Measurements from ENCODE around the gene ARFGEF3.

ARFGEF3 gene

DNA sequence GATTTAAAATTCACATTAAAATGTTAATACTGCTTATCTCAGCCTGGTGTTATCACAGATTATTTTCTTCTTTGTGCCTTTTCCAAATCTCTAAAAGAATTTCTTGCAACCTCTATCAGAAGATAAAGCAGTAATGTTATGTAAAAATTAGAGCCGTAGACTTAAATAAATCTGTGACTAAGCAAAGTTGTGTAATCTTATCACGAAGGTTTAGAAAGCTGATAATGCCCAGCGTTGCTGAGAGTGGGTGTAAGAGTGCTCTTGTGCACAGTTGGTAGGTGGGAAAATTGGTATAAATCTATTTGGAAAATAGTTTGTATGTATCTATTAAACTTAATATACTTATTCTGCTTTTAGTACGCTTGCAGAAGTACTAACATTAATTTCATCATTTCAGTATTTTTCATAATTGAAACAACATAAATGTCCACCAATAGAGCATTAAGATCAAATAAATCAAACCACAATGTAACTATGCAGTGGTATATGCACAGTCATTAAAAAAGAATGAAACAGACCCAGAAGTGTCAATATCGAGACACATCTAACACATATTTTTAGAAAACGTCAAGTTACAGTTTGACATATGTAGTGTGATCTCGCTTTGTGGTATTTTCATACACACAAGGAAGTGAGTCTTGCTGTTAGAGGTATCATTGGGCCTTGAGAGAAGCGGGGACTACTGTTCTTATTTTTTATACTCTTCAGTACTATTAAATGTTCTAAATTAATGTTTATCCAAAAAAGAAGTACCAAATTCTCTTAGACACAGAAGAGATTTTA, 111.0 kb downstream of the ARFGEF3 start:
- DNase-seq, result no peak
- Histone ChIP-seq H3K36me3 (ENCODE audit: control insufficient read depth in 4 of 4, insufficient read depth in 4 of 4, low read length in 3 of 4) (no peaks in the 10 kb centered on the region), H3K27ac (ENCODE audit: insufficient read depth in 1 of 2, low read depth in 1 of 2, low read length in 2 of 2, poor library complexity in 1 of 2, severe bottlenecking in 2 of 2) (no peak overlapping the region), H3K4me1 (ENCODE audit: control extremely low read depth in 1 of 4, control insufficient read depth in 4 of 4, insufficient read depth in 4 of 4, low read length in 3 of 4) (no peaks in the 10 kb centered on the region), H3K4me3 (ENCODE audit: control insufficient read depth in 1 of 7, extremely low read depth in 1 of 7, insufficient read depth in 4 of 7, low read depth in 2 of 7, low read length in 6 of 7) (no peak overlapping the region), H3K9me3 (ENCODE audit: control extremely low read depth in 1 of 5, control insufficient read depth in 4 of 5, insufficient read depth in 2 of 5, low read depth in 1 of 5, low read length in 4 of 5) (no peaks in the 10 kb centered on the region), H3K27me3 (replicated peaks in 2 of 5; ENCODE audit: control insufficient read depth in 4 of 5, insufficient read depth in 5 of 5, low read length in 4 of 5) (peaks cover 0 to 3% (median 0%) of the 10 kb centered on the region in 5 experiments)
- ChIA-PET CTCF (no interaction called here), POLR2A (no interaction called here)
- 93% methylated on average over 2 of the region's 8 CpGs for WGBS (ENCODE audit: insufficient coverage)

DNA sequence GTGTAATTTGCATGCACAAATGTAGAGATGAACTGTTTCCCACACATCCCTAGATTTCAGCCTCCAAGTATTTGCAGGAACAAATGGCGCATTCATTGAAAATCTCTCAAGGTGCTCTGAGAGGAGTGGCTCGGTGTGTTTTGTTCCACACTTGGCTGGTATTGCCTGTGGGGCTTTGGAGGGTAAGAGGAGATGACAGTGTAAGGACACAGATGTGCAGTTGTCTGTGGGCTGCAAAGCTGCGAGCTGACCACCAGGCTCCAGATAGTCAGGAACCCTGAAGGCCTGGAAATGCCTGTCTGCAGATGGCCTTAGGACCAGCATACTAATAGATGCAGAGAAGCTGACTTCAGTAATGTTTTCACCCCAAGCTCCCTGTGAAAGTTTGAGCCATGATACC, 114.2 kb downstream of the ARFGEF3 start:
- CTCF ChIA-PET, result no interaction called here

DNA sequence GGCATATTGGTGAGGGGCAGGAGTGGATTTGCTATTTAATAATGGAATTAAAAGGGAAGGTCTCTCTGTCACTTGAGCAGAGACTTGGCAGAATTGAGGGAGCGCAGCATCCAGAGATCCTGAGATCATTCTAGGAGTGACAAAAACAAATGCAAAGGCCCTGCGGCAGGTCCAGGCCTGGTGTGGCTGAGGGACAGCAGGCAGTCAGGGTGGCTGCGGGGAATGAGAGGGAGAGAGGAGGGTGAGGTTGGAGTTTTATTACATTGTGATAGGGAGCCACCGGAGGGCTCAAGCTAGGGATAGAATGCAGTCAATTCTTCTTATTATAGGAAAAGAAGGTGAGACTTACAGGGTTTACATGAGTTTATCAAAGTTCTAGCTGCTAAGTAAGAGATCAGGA, 116.1 kb downstream of the ARFGEF3 start:
- H3K36me3 ChIP-seq (ENCODE audit: control insufficient read depth in 4 of 4, insufficient read depth in 4 of 4, low read length in 3 of 4), result no peaks in the 10 kb centered on the region
- 95% methylated on average over 4 of the region's 4 CpGs for WGBS (ENCODE audit: insufficient coverage)
- ChIA-PET CTCF (interaction anchor here (1.6 kb wide), 1 partner anchor 163 kb away, joined by 6 read pairs; no protein-coding TSS in a partner anchor), POLR2A (no interaction called here)
- H3K27ac ChIP-seq (ENCODE audit: insufficient read depth in 1 of 2, low read depth in 1 of 2, low read length in 2 of 2, poor library complexity in 1 of 2, severe bottlenecking in 2 of 2), result no peak overlapping the region
- DNase-seq, result no peak
- no peak overlapping the region for H3K4me3 ChIP-seq (ENCODE audit: control insufficient read depth in 1 of 7, extremely low read depth in 1 of 7, insufficient read depth in 4 of 7, low read depth in 2 of 7, low read length in 6 of 7)
- H3K4me1 ChIP-seq (ENCODE audit: control extremely low read depth in 1 of 4, control insufficient read depth in 4 of 4, insufficient read depth in 4 of 4, low read length in 3 of 4), result no peaks in the 10 kb centered on the region
- no peaks in the 10 kb centered on the region for H3K27me3 ChIP-seq (replicated peaks in 2 of 5; ENCODE audit: control insufficient read depth in 4 of 5, insufficient read depth in 5 of 5, low read length in 4 of 5)
- H3K9me3 ChIP-seq (ENCODE audit: control extremely low read depth in 1 of 5, control insufficient read depth in 4 of 5, insufficient read depth in 2 of 5, low read depth in 1 of 5, low read length in 4 of 5), result no peaks in the 10 kb centered on the region

More for the DNA sequence above, 114.2 kb downstream of the ARFGEF3 start:
- H3K4me1 ChIP-seq (ENCODE audit: control extremely low read depth in 1 of 4, control insufficient read depth in 4 of 4, insufficient read depth in 4 of 4, low read length in 3 of 4), result no peaks in the 10 kb centered on the region
- H3K4me3 ChIP-seq (ENCODE audit: control insufficient read depth in 1 of 7, extremely low read depth in 1 of 7, insufficient read depth in 4 of 7, low read depth in 2 of 7, low read length in 6 of 7), result no peak overlapping the region
- 100% methylated on average over 3 of the region's 3 CpGs for WGBS (ENCODE audit: insufficient coverage)
- POLR2A ChIA-PET, result no interaction called here
- H3K27ac ChIP-seq (ENCODE audit: insufficient read depth in 1 of 2, low read depth in 1 of 2, low read length in 2 of 2, poor library complexity in 1 of 2, severe bottlenecking in 2 of 2), result no peak overlapping the region
- no peaks in the 10 kb centered on the region for H3K27me3 ChIP-seq (replicated peaks in 2 of 5; ENCODE audit: control insufficient read depth in 4 of 5, insufficient read depth in 5 of 5, low read length in 4 of 5)
- DNase-seq, result no peak
- H3K9me3 ChIP-seq (ENCODE audit: control extremely low read depth in 1 of 5, control insufficient read depth in 4 of 5, insufficient read depth in 2 of 5, low read depth in 1 of 5, low read length in 4 of 5), result no peaks in the 10 kb centered on the region
- H3K36me3 ChIP-seq (ENCODE audit: control insufficient read depth in 4 of 4, insufficient read depth in 4 of 4, low read length in 3 of 4), result no peaks in the 10 kb centered on the region

DNA sequence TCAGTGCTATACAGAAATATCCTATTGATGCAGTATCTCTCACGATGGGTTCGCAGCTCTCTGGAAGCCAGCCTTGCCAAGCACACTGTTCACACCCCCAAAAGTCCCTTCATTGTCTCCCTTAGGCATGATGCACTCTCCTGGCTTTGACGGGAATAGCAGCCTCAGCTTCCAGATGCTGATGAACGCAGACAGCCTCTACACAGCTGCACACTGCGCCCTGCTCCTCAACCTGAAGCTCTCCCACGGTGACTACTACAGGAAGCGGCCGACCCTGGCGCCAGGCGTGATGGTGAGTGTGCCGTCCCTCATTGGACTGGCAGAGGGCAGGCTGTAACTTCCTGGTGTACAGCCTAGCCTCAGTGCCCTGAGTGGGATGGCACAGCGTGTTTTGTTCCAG, 116.6 kb downstream of the ARFGEF3 start:
- no peaks in the 10 kb centered on the region for H3K36me3 ChIP-seq (ENCODE audit: control insufficient read depth in 4 of 4, insufficient read depth in 4 of 4, low read length in 3 of 4)
- CTCF ChIA-PET, result interaction anchor here (1.6 kb wide), 1 partner anchor 163 kb away, joined by 6 read pairs; no protein-coding TSS in a partner anchor
- DNase-seq, result no peak
- POLR2A ChIA-PET, result no interaction called here
- H3K4me1 ChIP-seq (ENCODE audit: control extremely low read depth in 1 of 4, control insufficient read depth in 4 of 4, insufficient read depth in 4 of 4, low read length in 3 of 4), result no peaks in the 10 kb centered on the region
- no peaks in the 10 kb centered on the region for H3K27me3 ChIP-seq (replicated peaks in 2 of 5; ENCODE audit: control insufficient read depth in 4 of 5, insufficient read depth in 5 of 5, low read length in 4 of 5)
- no peaks in the 10 kb centered on the region for H3K9me3 ChIP-seq (ENCODE audit: control extremely low read depth in 1 of 5, control insufficient read depth in 4 of 5, insufficient read depth in 2 of 5, low read depth in 1 of 5, low read length in 4 of 5)
- H3K27ac ChIP-seq (ENCODE audit: insufficient read depth in 1 of 2, low read depth in 1 of 2, low read length in 2 of 2, poor library complexity in 1 of 2, severe bottlenecking in 2 of 2), result no peak overlapping the region
- H3K4me3 ChIP-seq (ENCODE audit: control insufficient read depth in 1 of 7, extremely low read depth in 1 of 7, insufficient read depth in 4 of 7, low read depth in 2 of 7, low read length in 6 of 7), result no peak overlapping the region
- 96% methylated on average over 8 of the region's 12 CpGs for WGBS (ENCODE audit: insufficient coverage)

DNA sequence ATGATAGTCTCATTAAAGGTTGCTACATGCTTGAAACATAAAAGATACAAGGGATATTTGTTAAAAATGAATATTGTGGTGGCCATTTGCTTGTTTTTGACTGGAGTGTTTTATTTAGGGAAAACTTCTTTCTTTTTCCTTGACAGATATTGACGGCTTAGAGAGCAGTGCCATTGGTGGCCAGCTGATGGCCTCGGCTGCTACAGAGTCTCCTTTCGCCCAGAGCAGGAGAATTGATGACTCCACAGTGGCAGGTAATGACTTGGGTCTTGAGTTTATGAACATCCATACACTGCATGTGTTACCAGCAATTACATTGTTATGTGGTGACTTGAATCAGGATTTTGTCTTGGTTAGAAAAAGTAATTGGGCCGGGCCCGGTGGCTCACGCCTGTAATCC, 124.1 kb downstream of the ARFGEF3 start:
- POLR2A ChIA-PET, result no interaction called here

DNA sequence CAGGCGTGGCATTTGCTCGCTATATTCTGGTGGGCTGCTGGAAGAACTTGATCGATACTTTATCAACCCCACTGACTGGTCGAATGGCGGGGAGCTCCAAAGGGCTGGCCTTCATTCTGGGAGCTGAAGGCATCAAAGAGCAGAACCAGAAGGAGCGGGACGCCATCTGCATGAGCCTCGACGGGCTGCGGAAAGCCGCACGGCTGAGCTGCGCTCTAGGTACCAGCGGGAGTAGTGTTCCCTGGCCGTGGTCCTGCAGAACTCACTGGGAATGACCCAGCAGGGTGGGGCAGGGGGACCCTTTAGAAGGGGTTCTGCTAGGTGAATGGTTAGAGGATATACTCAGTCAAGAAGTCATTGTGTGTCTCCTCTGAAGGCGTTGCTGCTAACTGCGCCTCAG, 125.0 kb downstream of the ARFGEF3 start:
- Histone ChIP-seq H3K4me3 (ENCODE audit: control insufficient read depth in 1 of 7, extremely low read depth in 1 of 7, insufficient read depth in 4 of 7, low read depth in 2 of 7, low read length in 6 of 7) (no peak overlapping the region), H3K9me3 (ENCODE audit: control extremely low read depth in 1 of 5, control insufficient read depth in 4 of 5, insufficient read depth in 2 of 5, low read depth in 1 of 5, low read length in 4 of 5) (no peaks in the 10 kb centered on the region), H3K4me1 (ENCODE audit: control extremely low read depth in 1 of 4, control insufficient read depth in 4 of 4, insufficient read depth in 4 of 4, low read length in 3 of 4) (no peaks in the 10 kb centered on the region), H3K27me3 (replicated peaks in 2 of 5; ENCODE audit: control insufficient read depth in 4 of 5, insufficient read depth in 5 of 5, low read length in 4 of 5) (no peaks in the 10 kb centered on the region), H3K36me3 (ENCODE audit: control insufficient read depth in 4 of 4, insufficient read depth in 4 of 4, low read length in 3 of 4) (no peaks in the 10 kb centered on the region), H3K27ac (ENCODE audit: insufficient read depth in 1 of 2, low read depth in 1 of 2, low read length in 2 of 2, poor library complexity in 1 of 2, severe bottlenecking in 2 of 2) (no peak overlapping the region)
- ChIA-PET POLR2A (no interaction called here), CTCF (interaction anchor here (6.9 kb wide), 1 partner anchor 170 kb away, joined by 72 read pairs; no protein-coding TSS in a partner anchor)
- DNase-seq, result no peak
- WGBS (ENCODE audit: insufficient coverage), result 91% methylated on average over 17 of the region's 17 CpGs

More for the DNA sequence above, 124.1 kb downstream of the ARFGEF3 start:
- Histone ChIP-seq H3K36me3 (ENCODE audit: control insufficient read depth in 4 of 4, insufficient read depth in 4 of 4, low read length in 3 of 4) (no peaks in the 10 kb centered on the region), H3K4me1 (ENCODE audit: control extremely low read depth in 1 of 4, control insufficient read depth in 4 of 4, insufficient read depth in 4 of 4, low read length in 3 of 4) (no peaks in the 10 kb centered on the region), H3K27me3 (replicated peaks in 2 of 5; ENCODE audit: control insufficient read depth in 4 of 5, insufficient read depth in 5 of 5, low read length in 4 of 5) (no peaks in the 10 kb centered on the region), H3K4me3 (ENCODE audit: control insufficient read depth in 1 of 7, extremely low read depth in 1 of 7, insufficient read depth in 4 of 7, low read depth in 2 of 7, low read length in 6 of 7) (no peak overlapping the region), H3K9me3 (ENCODE audit: control extremely low read depth in 1 of 5, control insufficient read depth in 4 of 5, insufficient read depth in 2 of 5, low read depth in 1 of 5, low read length in 4 of 5) (no peaks in the 10 kb centered on the region), H3K27ac (ENCODE audit: insufficient read depth in 1 of 2, low read depth in 1 of 2, low read length in 2 of 2, poor library complexity in 1 of 2, severe bottlenecking in 2 of 2) (no peak overlapping the region)
- WGBS (ENCODE audit: insufficient coverage), result 100% methylated on average over 3 of the region's 6 CpGs
- no peak for DNase-seq
- CTCF ChIA-PET, result interaction anchor here (6.9 kb wide), 1 partner anchor 170 kb away, joined by 72 read pairs; no protein-coding TSS in a partner anchor

DNA sequence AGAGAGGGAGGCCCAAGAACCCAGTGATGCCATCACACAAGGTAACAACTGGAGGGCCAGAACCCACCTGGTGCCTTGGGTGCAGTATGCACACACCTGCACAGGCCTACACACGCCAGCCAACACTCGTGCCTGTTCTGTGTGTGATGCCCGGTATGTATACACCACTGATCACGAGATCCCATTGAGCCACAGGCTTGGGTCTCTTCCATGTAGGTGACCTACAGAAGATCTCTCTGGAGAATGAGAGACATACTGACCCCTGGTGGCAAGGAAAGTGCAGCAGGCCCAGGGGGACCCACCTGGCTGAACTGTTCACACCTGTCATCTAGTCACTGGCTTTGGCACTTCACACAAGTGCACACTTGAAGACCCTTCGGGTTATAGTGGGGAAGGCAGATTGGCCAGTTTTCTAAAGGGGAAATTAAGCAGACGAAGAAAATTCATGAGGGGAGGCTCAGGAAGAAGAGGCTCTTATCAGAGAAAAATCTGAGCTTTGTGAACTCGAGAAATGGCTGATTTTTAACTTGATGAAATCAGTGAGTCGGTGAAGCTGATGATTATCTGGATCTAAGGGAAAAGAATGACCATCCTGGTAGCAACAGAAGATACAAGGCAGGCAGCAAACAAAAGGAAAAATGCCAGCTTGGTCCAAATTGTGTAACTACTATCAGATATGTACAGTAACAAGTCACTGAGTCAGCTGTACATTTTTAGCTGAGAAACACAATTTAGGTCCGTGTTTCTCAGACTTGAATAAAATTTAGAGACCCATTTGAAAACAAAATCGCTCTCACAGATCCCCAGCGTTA, 125.6 kb downstream of the ARFGEF3 start:
- Histone ChIP-seq H3K27ac (ENCODE audit: insufficient read depth in 1 of 2, low read depth in 1 of 2, low read length in 2 of 2, poor library complexity in 1 of 2, severe bottlenecking in 2 of 2) (no peak overlapping the region), H3K9me3 (ENCODE audit: control extremely low read depth in 1 of 5, control insufficient read depth in 4 of 5, insufficient read depth in 2 of 5, low read depth in 1 of 5, low read length in 4 of 5) (no peaks in the 10 kb centered on the region), H3K36me3 (ENCODE audit: control insufficient read depth in 4 of 4, insufficient read depth in 4 of 4, low read length in 3 of 4) (no peaks in the 10 kb centered on the region), H3K4me1 (ENCODE audit: control extremely low read depth in 1 of 4, control insufficient read depth in 4 of 4, insufficient read depth in 4 of 4, low read length in 3 of 4) (no peaks in the 10 kb centered on the region), H3K27me3 (replicated peaks in 2 of 5; ENCODE audit: control insufficient read depth in 4 of 5, insufficient read depth in 5 of 5, low read length in 4 of 5) (peaks cover 0 to under 1% (median 0%) of the 10 kb centered on the region in 5 experiments), H3K4me3 (ENCODE audit: control insufficient read depth in 1 of 7, extremely low read depth in 1 of 7, insufficient read depth in 4 of 7, low read depth in 2 of 7, low read length in 6 of 7) (no peak overlapping the region)
- 88% methylated on average over 11 of the region's 11 CpGs for WGBS (ENCODE audit: insufficient coverage)
- DNase-seq, result peak; percentile 31 to 49 (median 45)
- ChIA-PET CTCF (interaction anchor here (0.9 to 6.9 kb wide), 6 partner anchors 8 to 222 kb away, joined by 3 to 72 read pairs (median 4); partner anchors contain the start of gene HEBP2), POLR2A (no interaction called here)

Measured in common myeloid progenitor, CD34-positive (primary cell).